HG02798 (cell line): ENCODE results near the gene RGS6.

ENCODE experiments used
- ATAC-seq: cut with Tn5 transposase; IDR thresholded peaks from one replicate; pipeline ENCODE4 v1.9.1; 2021; ENCODE audit warnings: mild to moderate bottlenecking; ENCODE audit not compliant: unreplicated experiment, poor library complexity

RGS6 gene

GRCh38 chr14:72535485-72535884, 603.3 kb downstream of the RGS6 start:
- no peak for ATAC-seq

- ATAC-seq, result no peak
These were observed 606.2 kb downstream of the RGS6 start for GRCh38 chr14:72538387-72538786.

GRCh38 chr14:72539661-72540315, 607.6 kb downstream of the RGS6 start:
- ATAC-seq, result no peak

- ATAC-seq, result no peak
These were observed 608.6 kb downstream of the RGS6 start for GRCh38 chr14:72540836-72541235.

GRCh38 chr14:72541546-72541945, 609.3 kb downstream of the RGS6 start:
- no peak for ATAC-seq

GRCh38 chr14:72543341-72543740, 611.1 kb downstream of the RGS6 start:
- ATAC-seq, result no peak

GRCh38 chr14:72544615-72545387, 612.6 kb downstream of the RGS6 start:
- no peak for ATAC-seq

- no peak for ATAC-seq
These were observed 613.4 kb downstream of the RGS6 start for GRCh38 chr14:72545411-72546311.

- no peak for ATAC-seq
These were observed 614.3 kb downstream of the RGS6 start for GRCh38 chr14:72546344-72547016.

GRCh38 chr14:72547999-72548398, 615.8 kb downstream of the RGS6 start:
- ATAC-seq, result no peak

GRCh38 chr14:72549026-72549425, 616.8 kb downstream of the RGS6 start:
- ATAC-seq, result no peak

- no peak for ATAC-seq
These were observed 617.6 kb downstream of the RGS6 start for GRCh38 chr14:72549854-72550253.

GRCh38 chr14:72550513-72550912, 618.3 kb downstream of the RGS6 start:
- ATAC-seq, result no peak

GRCh38 chr14:72552236-72552635, 620.0 kb downstream of the RGS6 start:
- no peak for ATAC-seq

GRCh38 chr14:72553161-72553560, 620.9 kb downstream of the RGS6 start:
- ATAC-seq, result no peak

GRCh38 chr14:72553656-72554055, 621.4 kb downstream of the RGS6 start:
- ATAC-seq, result no peak

GRCh38 chr14:72554401-72554800, 622.2 kb downstream of the RGS6 start:
- ATAC-seq, result no peak

- no peak for ATAC-seq
These were observed 622.9 kb downstream of the RGS6 start for GRCh38 chr14:72554994-72555608.

- ATAC-seq, result no peak
These were observed 623.4 kb downstream of the RGS6 start for GRCh38 chr14:72555609-72556000.

GRCh38 chr14:72557671-72558070, 625.4 kb downstream of the RGS6 start:
- no peak for ATAC-seq
